GM12873 (cell line): ENCODE data around the gene ZFP36L1.
A peak's percentile ranks its signal among the peaks of the same experiment; 100 is the strongest.

ENCODE experiments used
- TF ChIP-seq, protein P1 (sequence below): IDR thresholded peaks from 2 replicates; pipeline ENCODE4 v1.5.1; 2012; ENCODE audit warnings: low read depth, mild to moderate bottlenecking, moderate library complexity, low read length, control low read depth; ENCODE audit not compliant: insufficient read depth; ENCODE audit errors: missing control alignments

Gene ZFP36L1

DNA sequence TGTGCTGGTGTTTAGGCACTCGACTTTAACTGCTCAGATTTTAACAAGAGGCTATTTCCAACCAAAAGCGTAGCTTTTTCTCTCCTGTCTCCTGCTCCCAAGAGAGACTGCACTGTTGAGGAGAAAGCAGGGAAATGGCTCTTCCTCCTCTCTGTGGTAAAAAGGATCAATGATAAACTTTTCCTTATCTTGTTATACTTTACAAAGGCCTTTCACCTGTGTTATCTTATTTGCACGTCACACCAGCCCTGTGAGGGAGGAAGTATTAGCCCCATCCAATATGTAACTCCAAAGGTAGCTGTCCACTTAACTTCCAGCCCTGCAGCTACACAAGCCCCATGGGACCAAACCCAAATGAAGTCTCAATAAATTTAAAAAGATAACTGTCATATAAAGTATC, 32.9 kb upstream of the ZFP36L1 start:
- TF ChIP-seq, protein P1, sequence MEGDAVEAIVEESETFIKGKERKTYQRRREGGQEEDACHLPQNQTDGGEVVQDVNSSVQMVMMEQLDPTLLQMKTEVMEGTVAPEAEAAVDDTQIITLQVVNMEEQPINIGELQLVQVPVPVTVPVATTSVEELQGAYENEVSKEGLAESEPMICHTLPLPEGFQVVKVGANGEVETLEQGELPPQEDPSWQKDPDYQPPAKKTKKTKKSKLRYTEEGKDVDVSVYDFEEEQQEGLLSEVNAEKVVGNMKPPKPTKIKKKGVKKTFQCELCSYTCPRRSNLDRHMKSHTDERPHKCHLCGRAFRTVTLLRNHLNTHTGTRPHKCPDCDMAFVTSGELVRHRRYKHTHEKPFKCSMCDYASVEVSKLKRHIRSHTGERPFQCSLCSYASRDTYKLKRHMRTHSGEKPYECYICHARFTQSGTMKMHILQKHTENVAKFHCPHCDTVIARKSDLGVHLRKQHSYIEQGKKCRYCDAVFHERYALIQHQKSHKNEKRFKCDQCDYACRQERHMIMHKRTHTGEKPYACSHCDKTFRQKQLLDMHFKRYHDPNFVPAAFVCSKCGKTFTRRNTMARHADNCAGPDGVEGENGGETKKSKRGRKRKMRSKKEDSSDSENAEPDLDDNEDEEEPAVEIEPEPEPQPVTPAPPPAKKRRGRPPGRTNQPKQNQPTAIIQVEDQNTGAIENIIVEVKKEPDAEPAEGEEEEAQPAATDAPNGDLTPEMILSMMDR: no peak

DNA sequence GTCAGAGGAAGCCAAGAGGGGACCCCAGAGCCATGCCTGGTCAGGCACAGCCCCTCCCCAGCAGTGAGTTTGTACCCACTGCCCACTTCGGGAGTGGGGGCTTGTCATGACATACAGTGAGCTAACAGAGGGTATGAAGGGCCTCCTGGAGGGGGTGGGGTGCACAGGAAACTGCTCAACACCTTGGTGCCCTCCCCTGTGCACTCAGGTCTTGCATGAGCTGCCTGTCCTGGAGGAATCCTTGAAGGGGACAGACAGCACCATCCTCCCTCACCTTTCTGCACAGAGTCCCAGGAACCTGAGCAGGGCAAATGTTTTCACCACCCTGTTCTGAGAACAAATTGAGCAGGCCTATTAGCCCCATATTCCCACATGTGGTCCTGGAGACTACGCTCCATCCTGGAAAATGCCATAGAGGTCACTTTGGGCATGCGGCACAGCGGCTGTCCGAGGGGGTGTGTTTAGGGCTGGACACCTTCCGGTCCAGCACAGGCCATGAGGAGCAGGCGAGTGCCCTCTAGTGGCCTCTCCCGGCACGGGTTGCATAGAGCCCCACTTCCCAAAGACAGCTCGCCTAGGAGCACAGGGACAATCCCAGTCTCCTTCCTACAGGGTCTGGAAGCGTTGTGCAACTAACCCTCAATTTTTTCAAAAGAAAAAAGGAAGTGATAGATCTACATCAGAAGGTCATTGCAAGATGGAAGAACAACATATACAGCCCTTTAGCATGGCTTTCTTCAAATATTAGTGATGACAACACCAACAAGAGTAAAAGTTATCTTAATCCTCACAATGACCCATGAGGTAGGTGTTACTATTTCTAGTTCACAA, 31.9 kb upstream of the ZFP36L1 start:
- TF ChIP-seq, protein P1: peak; percentile 97

DNA sequence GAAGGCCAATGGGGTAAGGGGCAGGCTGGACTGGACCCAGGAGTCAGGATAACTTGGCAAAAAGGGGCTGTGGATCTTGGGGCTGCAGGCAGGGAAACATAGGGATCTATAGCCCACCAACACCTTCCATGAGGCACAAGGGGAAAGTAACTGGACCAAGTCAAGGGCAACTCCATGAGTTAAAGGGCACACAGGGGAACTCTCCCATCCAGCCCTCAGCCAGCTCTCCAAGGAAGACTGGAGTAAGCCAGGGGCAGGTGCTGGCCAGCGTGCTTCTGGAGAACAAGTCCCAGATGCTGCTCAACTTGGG, 31.3 kb upstream of the ZFP36L1 start:
- TF ChIP-seq, protein P1: no peak

DNA sequence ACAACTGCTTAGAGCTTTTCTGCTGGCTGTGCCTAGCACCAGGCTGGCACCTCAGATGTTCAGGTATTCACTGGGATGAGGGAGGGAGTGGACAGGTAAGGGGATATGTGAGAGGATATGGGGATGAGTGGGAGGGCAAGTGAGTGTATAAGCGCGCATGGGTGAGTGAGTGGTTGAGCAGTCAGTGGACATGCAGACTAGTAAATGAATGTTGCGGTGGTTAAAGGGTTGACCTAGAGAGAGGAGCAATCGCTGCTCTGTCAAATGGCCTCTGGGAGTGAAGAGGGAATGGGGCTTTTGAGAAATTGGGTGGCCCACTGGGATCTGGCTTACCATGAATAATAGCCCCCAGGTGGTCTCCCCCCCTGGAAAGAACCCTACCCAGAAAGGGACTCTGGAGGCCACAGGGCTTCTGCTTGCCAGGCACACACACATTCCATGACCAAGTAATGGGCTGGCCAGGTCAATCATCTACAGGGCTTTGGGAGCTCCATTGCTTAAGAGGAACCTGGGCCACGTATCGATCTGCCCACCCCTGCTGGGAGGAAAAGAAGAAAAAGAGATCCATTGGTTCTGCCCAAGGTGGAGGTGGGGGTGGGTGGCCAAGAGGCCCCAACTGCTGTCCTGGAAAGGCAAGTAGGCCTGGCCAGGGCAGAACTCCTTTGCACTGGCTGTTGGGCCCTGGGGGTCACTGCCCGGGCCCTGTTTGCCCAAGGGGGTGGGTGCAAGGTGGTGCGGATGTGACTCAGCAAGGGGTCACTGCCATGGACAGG, 30.8 kb upstream of the ZFP36L1 start:
- TF ChIP-seq, protein P1: no peak

DNA sequence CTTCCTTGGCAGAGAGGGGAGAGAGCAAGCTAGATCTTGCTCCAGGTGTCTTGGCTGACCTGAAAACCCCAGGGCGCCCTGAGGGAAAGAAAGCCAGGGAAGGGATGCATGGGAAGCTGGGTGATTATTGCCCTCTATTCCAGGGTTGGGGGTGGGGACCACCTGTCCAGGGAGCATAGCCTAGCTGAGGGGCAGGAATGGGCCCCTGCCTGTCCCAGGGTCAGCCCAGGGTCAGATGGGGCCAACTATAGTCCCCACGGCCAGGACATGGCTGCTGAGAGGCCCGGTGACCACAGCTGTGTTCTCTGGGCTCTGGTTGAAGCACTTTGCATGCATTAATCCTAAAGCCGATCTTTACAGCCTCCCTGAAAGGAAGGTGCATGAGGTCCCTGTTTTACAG, 30.1 kb upstream of the ZFP36L1 start:
- TF ChIP-seq, protein P1: no peak

DNA sequence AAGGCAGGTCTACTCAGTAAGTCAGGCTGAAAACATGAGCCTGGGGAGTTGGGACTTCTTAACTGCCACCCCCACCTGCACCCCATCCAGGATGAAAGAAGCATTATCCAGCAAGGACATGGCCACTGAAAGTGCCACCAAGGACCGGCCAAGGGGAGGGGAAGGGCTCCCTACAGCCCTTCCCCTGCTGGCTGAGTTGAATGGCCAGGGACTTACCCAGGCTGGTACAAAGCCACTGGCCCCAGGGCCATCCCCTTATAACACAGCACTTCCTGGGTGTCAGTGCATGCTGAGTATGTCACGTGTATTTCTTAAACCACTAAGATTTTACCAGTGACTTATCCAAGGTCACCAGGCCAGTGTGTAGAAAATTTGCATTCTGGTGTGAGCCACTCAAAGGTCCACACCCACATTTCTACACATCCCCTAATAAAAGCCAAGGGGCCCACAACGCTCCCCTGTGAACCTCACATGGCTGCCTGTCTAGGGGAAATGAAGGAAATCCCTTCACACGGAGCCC, 29.3 kb upstream of the ZFP36L1 start:
- TF ChIP-seq, protein P1: no peak

DNA sequence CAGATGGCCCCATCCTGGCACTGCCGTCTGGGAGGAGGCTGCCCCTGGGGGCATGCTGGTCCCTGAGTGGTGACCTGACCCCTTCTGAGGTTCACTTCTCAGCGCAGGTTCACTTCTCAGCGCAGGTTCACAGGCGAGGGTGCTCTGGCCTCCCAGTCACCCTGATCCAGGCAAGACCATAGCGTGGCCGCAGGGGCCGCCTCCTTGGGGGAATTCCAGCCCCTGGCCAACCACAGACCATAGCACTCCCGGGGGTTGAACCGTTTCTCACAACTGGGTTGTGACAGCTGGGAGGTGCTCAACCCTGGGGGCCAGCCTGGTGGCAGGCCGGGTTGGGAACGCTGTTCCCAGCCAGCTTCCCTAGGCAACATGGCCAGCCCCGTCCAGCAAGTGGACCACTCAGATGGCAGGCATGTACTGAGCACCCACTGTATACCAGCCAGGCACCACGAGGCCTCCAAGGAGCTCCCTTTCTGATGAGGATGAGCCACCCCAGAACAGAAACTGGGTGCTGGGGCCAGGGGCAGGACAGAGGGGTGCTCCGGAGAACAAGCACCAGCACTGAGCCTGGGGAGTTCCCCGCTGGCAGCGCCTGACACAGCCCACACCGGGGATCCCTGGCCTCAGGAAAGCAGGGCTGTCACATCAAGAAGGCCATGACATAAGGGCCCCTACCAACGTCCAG, 28.3 kb upstream of the ZFP36L1 start:
- TF ChIP-seq, protein P1: no peak
